Hindlimb muscle (tissue), 1 donor: ENCODE data around the gene RNF144B. TPM values are rescaled to one million over a fixed set of nuclear protein-coding genes. Genes with fewer than 3 reads are reported as not detected.

ENCODE experiments used
- DNase-seq: peaks from one replicate; pipeline ENCODE4 v3.0.0-alpha.2; 2013
- polyA plus RNA-seq: library from polyadenylated mRNA; unstranded; fragments of 120-200 nt; gene quantifications from one replicate; pipeline ENCODE4 v1.2.1, GENCODE V29; 2013; ENCODE audit not compliant: insufficient read length

RNF144B gene
- polyA plus RNA-seq, 1 donor = 12.0 TPM

GRCh38 chr6:18515767-18516166 lies 128.6 kb downstream of the RNF144B start:
- DNase-seq = no peak

Other genes with a start within 250 kb of the RNF144B start
- gene TPMT, start 232.3 kb upstream of the RNF144B start, polyA plus RNA-seq = 5.8 TPM
- 33.8 TPM for gene KDM1B, start 231.9 kb upstream of the RNF144B start, polyA plus RNA-seq
- 107 TPM for gene DEK, start 122.8 kb upstream of the RNF144B start, polyA plus RNA-seq